ENCODE data around the gene IQSEC3. TPM values are rescaled to one million over a fixed set of nuclear protein-coding genes. Genes with fewer than 3 reads are reported as not detected.

Gene IQSEC3
- total and polyA plus RNA-seq, 2 donors from 2014 or later = 1.4 to 6.9 TPM

- DNase-seq (peak in 1 of 5 donors; percentile 50), FAIRE-seq (no peak)
- no peak overlapping the region for H3K4me3 ChIP-seq (ENCODE audit: low read length in 3 of 3)
- H3K27me3 ChIP-seq (ENCODE audit: control insufficient read depth, insufficient read depth, low read length) = no peaks in the 10 kb centered on the region
- peaks cover 3 to 47% (median 31%) of the 10 kb centered on the region in 3 donors for H3K4me1 ChIP-seq (ENCODE audit: control insufficient read depth in 2 of 3, insufficient read depth in 2 of 3, low read depth in 1 of 3, low read length in 3 of 3)
- intact Hi-C loops (cut with DNase I) = no loop called here
- peak overlapping the region in 1 of 3 donors; percentile 69 for H3K9ac ChIP-seq (ENCODE audit: low read length in 3 of 3)
- no peaks in the 10 kb centered on the region for H3K36me3 ChIP-seq (ENCODE audit: control insufficient read depth in 2 of 3, insufficient read depth in 3 of 3, low read length in 3 of 3)
- TF ChIP-seq CTCF (IDR thresholded peaks at IDR 0.05; ENCODE audit: borderline replicate concordance, extremely low read depth, insufficient read depth) = no peak
- H3K9me3 ChIP-seq (ENCODE audit: control insufficient read depth in 2 of 3, insufficient read depth in 1 of 3, low read length in 3 of 3) = no peaks in the 10 kb centered on the region
- H3K27ac ChIP-seq (ENCODE audit: low read depth in 2 of 2, low read length in 2 of 2) = peak overlapping the region; percentile 39 to 89
Measured at GRCh38 chr12:176321-177181, 110.0 kb downstream of the IQSEC3 start.

- H3K4me3 ChIP-seq (ENCODE audit: low read length in 3 of 3) = no peak overlapping the region
- H3K27me3 ChIP-seq (ENCODE audit: control insufficient read depth, insufficient read depth, low read length) = no peaks in the 10 kb centered on the region
- FAIRE-seq = no peak
- DNase-seq = no peak
- H3K9me3 ChIP-seq (ENCODE audit: control insufficient read depth in 2 of 3, insufficient read depth in 1 of 3, low read length in 3 of 3) = no peaks in the 10 kb centered on the region
- intact Hi-C loops (cut with DNase I) = no loop called here
- no peak for TF ChIP-seq CTCF (IDR thresholded peaks at IDR 0.05; ENCODE audit: borderline replicate concordance, extremely low read depth, insufficient read depth)
- H3K36me3 ChIP-seq (ENCODE audit: control insufficient read depth in 2 of 3, insufficient read depth in 3 of 3, low read length in 3 of 3) = no peaks in the 10 kb centered on the region
- H3K27ac ChIP-seq (ENCODE audit: low read depth in 2 of 2, low read length in 2 of 2) = peak overlapping the region; percentile 39 to 89
- peak overlapping the region in 1 of 3 donors; percentile 69 for H3K9ac ChIP-seq (ENCODE audit: low read length in 3 of 3)
- peaks cover 3 to 51% (median 31%) of the 10 kb centered on the region in 3 donors for H3K4me1 ChIP-seq (ENCODE audit: control insufficient read depth in 2 of 3, insufficient read depth in 2 of 3, low read depth in 1 of 3, low read length in 3 of 3)
Measured at GRCh38 chr12:177336-177979, 110.9 kb downstream of the IQSEC3 start.

GRCh38 chr12:177980-178828 is 111.6 kb downstream of the IQSEC3 start:
- H3K27ac ChIP-seq (ENCODE audit: low read depth in 2 of 2, low read length in 2 of 2) = peak overlapping the region; percentile 13 to 39
- no peak for TF ChIP-seq CTCF (IDR thresholded peaks at IDR 0.05; ENCODE audit: borderline replicate concordance, extremely low read depth, insufficient read depth)

More at GRCh38 chr12:177980-178828, 111.6 kb downstream of the IQSEC3 start:
- peaks cover 3 to 53% (median 31%) of the 10 kb centered on the region in 3 donors for H3K4me1 ChIP-seq (ENCODE audit: control insufficient read depth in 2 of 3, insufficient read depth in 2 of 3, low read depth in 1 of 3, low read length in 3 of 3)
- no peak for DNase-seq
- H3K36me3 ChIP-seq (ENCODE audit: control insufficient read depth in 2 of 3, insufficient read depth in 3 of 3, low read length in 3 of 3) = no peaks in the 10 kb centered on the region
- no peaks in the 10 kb centered on the region for H3K9me3 ChIP-seq (ENCODE audit: control insufficient read depth in 2 of 3, insufficient read depth in 1 of 3, low read length in 3 of 3)
- H3K27me3 ChIP-seq (ENCODE audit: control insufficient read depth, insufficient read depth, low read length) = no peaks in the 10 kb centered on the region
- intact Hi-C loops (cut with DNase I) = no loop called here
- no peak overlapping the region for H3K9ac ChIP-seq (ENCODE audit: low read length in 3 of 3)
- no peak overlapping the region for H3K4me3 ChIP-seq (ENCODE audit: low read length in 3 of 3)
- FAIRE-seq = no peak

Data from kidney (tissue), 14 donors.